ENCODE data around the gene KDM3B.

GRCh38 chr5:138408023-138408422 lies 55.5 kb downstream of the KDM3B start:
- no peak for TF ChIP-seq POLR2A (IDR thresholded peaks at IDR 0.05; ENCODE audit: control extremely low read depth in 1 of 2, low read depth in 2 of 2, low read length in 2 of 2)
- TF ChIP-seq RFX5 (IDR thresholded peaks at IDR 0.05; ENCODE audit: borderline replicate concordance, low read depth, low read length): no peak
- TF ChIP-seq USF2 (IDR thresholded peaks at IDR 0.05; ENCODE audit: low read length): no peak
- no peak for TF ChIP-seq TAF1 (IDR thresholded peaks at IDR 0.05; ENCODE audit: low read depth, low read length)
- no peak for TF ChIP-seq MAFK (IDR thresholded peaks at IDR 0.05; ENCODE audit: low read depth, low read length)
- TF ChIP-seq JUND (IDR thresholded peaks at IDR 0.05; ENCODE audit: low read length): no peak
- no peak for TF ChIP-seq E2F6 (IDR thresholded peaks at IDR 0.05)
- no peak for TF ChIP-seq KDM5A (IDR thresholded peaks at IDR 0.05; ENCODE audit: low read length)

All from H1 (cell line).